Measurements from ENCODE around the gene AHCTF1. TPM values are rescaled to one million over a fixed set of nuclear protein-coding genes. Genes with fewer than 3 reads are reported as not detected.

Gene AHCTF1, protein sequence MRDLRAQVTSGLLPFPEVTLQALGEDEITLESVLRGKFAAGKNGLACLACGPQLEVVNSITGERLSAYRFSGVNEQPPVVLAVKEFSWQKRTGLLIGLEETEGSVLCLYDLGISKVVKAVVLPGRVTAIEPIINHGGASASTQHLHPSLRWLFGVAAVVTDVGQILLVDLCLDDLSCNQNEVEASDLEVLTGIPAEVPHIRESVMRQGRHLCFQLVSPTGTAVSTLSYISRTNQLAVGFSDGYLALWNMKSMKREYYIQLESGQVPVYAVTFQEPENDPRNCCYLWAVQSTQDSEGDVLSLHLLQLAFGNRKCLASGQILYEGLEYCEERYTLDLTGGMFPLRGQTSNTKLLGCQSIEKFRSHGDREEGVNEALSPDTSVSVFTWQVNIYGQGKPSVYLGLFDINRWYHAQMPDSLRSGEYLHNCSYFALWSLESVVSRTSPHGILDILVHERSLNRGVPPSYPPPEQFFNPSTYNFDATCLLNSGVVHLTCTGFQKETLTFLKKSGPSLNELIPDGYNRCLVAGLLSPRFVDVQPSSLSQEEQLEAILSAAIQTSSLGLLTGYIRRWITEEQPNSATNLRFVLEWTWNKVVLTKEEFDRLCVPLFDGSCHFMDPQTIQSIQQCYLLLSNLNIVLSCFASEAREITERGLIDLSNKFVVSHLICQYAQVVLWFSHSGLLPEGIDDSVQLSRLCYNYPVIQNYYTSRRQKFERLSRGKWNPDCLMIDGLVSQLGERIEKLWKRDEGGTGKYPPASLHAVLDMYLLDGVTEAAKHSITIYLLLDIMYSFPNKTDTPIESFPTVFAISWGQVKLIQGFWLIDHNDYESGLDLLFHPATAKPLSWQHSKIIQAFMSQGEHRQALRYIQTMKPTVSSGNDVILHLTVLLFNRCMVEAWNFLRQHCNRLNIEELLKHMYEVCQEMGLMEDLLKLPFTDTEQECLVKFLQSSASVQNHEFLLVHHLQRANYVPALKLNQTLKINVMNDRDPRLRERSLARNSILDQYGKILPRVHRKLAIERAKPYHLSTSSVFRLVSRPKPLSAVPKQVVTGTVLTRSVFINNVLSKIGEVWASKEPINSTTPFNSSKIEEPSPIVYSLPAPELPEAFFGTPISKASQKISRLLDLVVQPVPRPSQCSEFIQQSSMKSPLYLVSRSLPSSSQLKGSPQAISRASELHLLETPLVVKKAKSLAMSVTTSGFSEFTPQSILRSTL (N-terminal part only)
- 10 to 100 TPM in 1 of 4 donors, 1 to 10 TPM in 3; 6.2 to 20.0 (median 8.5) TPM for polyA plus RNA-seq
- long read RNA-seq, donor 1 = 0 reads
- long read RNA-seq, donor 2, full-length matches to known transcripts = 1 of 1 reads
- long read RNA-seq, donor 2, partial matches to known transcripts = 0 of 1 reads
- long read RNA-seq, donor 2, other reads (novel, unspliced or antisense) = 0 of 1 reads
- long read RNA-seq, donor 3 = 0 reads
- long read RNA-seq, donor 4 = 0 reads
- long read RNA-seq, donor 5 = 0 reads
- long read RNA-seq, donor 6 = 0 reads
- long read RNA-seq, donor 7 = 0 reads
- long read RNA-seq, donor 8 = 0 reads
- long read RNA-seq, donor 9 = 0 reads
- long read RNA-seq, donor 10 = 0 reads

DNA sequence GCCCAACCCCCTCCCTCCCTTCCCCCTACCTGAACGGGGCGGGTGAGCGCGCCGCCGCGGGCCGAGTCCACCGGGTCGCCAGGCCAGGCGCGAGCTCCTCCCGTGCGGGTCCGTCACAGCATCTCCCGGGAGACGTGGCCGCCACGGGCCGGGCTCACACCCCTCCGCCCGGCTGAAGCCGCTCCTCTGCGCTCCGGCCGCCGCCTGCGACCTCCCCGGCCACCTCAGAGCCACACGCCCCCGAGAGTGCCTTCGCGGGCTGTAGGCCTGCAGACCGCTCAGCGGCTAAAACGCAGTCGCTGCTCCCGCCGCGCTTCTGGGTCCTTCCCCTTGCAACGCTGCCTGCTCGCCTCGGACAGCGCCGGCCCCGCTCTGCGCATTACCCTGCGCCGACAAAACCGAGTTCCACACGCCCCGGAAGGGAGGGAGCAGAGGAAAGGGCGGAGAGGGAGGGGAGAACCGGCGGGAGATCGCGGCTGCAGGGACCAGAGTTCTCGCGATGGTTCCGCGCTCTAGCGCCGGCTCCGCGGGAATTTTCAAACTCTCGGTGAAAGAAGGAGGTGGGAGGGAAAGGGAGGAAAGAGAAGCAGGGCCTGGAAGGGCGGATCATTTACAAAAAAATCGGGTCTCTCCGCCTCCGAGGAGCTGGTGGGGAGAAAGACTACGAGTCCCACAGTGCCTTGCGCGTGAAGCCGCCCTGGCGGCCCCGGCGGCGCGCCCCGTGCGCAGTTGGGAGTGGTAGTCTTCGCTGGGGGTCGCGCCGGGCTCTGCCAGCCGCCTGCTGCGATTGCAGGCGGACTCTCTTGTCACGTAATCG, at the start of gene AHCTF1:
Gene AHCTF1 (minus strand): TSS at position 400 of the 817 bp plus-strand sequence. CDS start 13,578 bp downstream, outside the sequence.
- Histone ChIP-seq H3K27me3 (ENCODE audit: control insufficient read depth in 3 of 3, insufficient read depth in 3 of 3, low read length in 3 of 3) (no peaks in the 10 kb centered on the region), H3K9me3 (ENCODE audit: control insufficient read depth in 2 of 2, insufficient read depth in 1 of 2, low read depth in 1 of 2, low read length in 1 of 2) (no peaks in the 10 kb centered on the region), H3K27ac (ENCODE audit: low read depth in 1 of 3, low read length in 2 of 3) (peak within 1 kb of the TSS; percentile 91 to 98 (median 94)), H3K36me3 (ENCODE audit: control insufficient read depth in 3 of 3, insufficient read depth in 2 of 3, low read depth in 1 of 3, low read length in 3 of 3) (peaks cover 0 to 12% (median 0%) of the 10 kb centered on the region in 3 donors), H3K4me3 (ENCODE audit: low read depth in 1 of 3, low read length in 3 of 3) (peak within 1 kb of the TSS; percentile 73 to 76 (median 76)), H3K4me1 (ENCODE audit: control insufficient read depth in 3 of 3, insufficient read depth in 2 of 3, low read depth in 1 of 3, low read length in 2 of 3) (peaks cover 2 to 4% (median 3%) of the 10 kb centered on the region in 3 donors)
- DNase-seq (peak; percentile 96 to 98), FAIRE-seq (no peak)
- 0 to 1% (median 0%) methylated on average over 55 to 90 of the region's 90 CpGs for WGBS, 3 donors

GRCh38 chr1:246978785-246979184, 47.0 kb upstream of the AHCTF1 start:
- DNase-seq = no peak
- peaks cover 2 to 43% of the 10 kb centered on the region in 2 donors for H3K9me3 ChIP-seq (ENCODE audit: control insufficient read depth in 2 of 2, insufficient read depth in 1 of 2, low read depth in 1 of 2, low read length in 1 of 2)
- H3K4me3 ChIP-seq (ENCODE audit: low read depth in 1 of 3, low read length in 3 of 3) = no peak overlapping the region
- H3K27ac ChIP-seq (ENCODE audit: low read depth in 1 of 3, low read length in 2 of 3) = no peak overlapping the region
- H3K4me1 ChIP-seq (ENCODE audit: control insufficient read depth in 3 of 3, insufficient read depth in 2 of 3, low read depth in 1 of 3, low read length in 2 of 3) = no peaks in the 10 kb centered on the region
- H3K36me3 ChIP-seq (ENCODE audit: control insufficient read depth in 3 of 3, insufficient read depth in 2 of 3, low read depth in 1 of 3, low read length in 3 of 3) = peaks cover 0 to 4% (median 0%) of the 10 kb centered on the region in 3 donors
- H3K27me3 ChIP-seq (ENCODE audit: control insufficient read depth in 3 of 3, insufficient read depth in 3 of 3, low read length in 3 of 3) = no peaks in the 10 kb centered on the region
- WGBS, 3 donors = 98 to 99% (median 98%) methylated on average over 6 of the region's 6 CpGs
- FAIRE-seq = no peak

GRCh38 chr1:246978281-246978680, 46.5 kb upstream of the AHCTF1 start:
- Histone ChIP-seq H3K27ac (ENCODE audit: low read depth in 1 of 3, low read length in 2 of 3) (no peak overlapping the region), H3K4me1 (ENCODE audit: control insufficient read depth in 3 of 3, insufficient read depth in 2 of 3, low read depth in 1 of 3, low read length in 2 of 3) (no peaks in the 10 kb centered on the region), H3K36me3 (ENCODE audit: control insufficient read depth in 3 of 3, insufficient read depth in 2 of 3, low read depth in 1 of 3, low read length in 3 of 3) (peaks cover 0 to 4% (median 0%) of the 10 kb centered on the region in 3 donors), H3K4me3 (ENCODE audit: low read depth in 1 of 3, low read length in 3 of 3) (no peak overlapping the region), H3K27me3 (ENCODE audit: control insufficient read depth in 3 of 3, insufficient read depth in 3 of 3, low read length in 3 of 3) (no peaks in the 10 kb centered on the region), H3K9me3 (ENCODE audit: control insufficient read depth in 2 of 2, insufficient read depth in 1 of 2, low read depth in 1 of 2, low read length in 1 of 2) (peaks cover 2 to 38% of the 10 kb centered on the region in 2 donors)
- FAIRE-seq = no peak
- WGBS, 3 donors = 92 to 97% (median 96%) methylated on average over 2 of the region's 2 CpGs
- no peak for DNase-seq

DNA sequence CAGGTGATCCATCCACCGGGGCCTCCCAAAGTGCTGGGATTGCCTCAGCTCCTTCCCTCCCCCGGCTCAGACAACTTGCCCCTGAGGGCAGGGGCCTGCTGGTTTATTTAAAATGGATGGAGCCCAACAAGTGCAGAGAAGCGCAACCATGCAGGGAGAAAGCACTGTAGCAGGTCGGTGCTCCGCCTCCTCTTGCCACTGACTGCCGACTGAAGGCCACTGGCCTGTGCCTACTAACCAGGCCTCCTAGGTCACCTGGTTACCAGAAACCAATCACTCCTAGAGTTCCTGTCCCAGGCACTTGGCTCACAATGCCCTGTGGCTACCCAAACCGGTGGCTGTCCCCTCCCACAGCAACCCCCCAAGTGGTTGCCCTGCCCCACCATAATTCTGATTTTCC, 40.2 kb upstream of the AHCTF1 start:
- peaks cover 2 to 44% of the 10 kb centered on the region in 2 donors for H3K9me3 ChIP-seq (ENCODE audit: control insufficient read depth in 2 of 2, insufficient read depth in 1 of 2, low read depth in 1 of 2, low read length in 1 of 2)
- H3K36me3 ChIP-seq (ENCODE audit: control insufficient read depth in 3 of 3, insufficient read depth in 2 of 3, low read depth in 1 of 3, low read length in 3 of 3) = no peaks in the 10 kb centered on the region
- H3K27ac ChIP-seq (ENCODE audit: low read depth in 1 of 3, low read length in 2 of 3) = no peak overlapping the region
- no peak overlapping the region for H3K4me3 ChIP-seq (ENCODE audit: low read depth in 1 of 3, low read length in 3 of 3)
- WGBS, 3 donors = 93 to 96% (median 95%) methylated on average over 7 of the region's 7 CpGs
- H3K27me3 ChIP-seq (ENCODE audit: control insufficient read depth in 3 of 3, insufficient read depth in 3 of 3, low read length in 3 of 3) = no peaks in the 10 kb centered on the region
- no peak for DNase-seq
- H3K4me1 ChIP-seq (ENCODE audit: control insufficient read depth in 3 of 3, insufficient read depth in 2 of 3, low read depth in 1 of 3, low read length in 2 of 3) = no peaks in the 10 kb centered on the region
- no peak for FAIRE-seq

- Histone ChIP-seq H3K36me3 (ENCODE audit: control insufficient read depth in 3 of 3, insufficient read depth in 2 of 3, low read depth in 1 of 3, low read length in 3 of 3) (no peaks in the 10 kb centered on the region), H3K4me3 (ENCODE audit: low read depth in 1 of 3, low read length in 3 of 3) (no peak overlapping the region), H3K27me3 (ENCODE audit: control insufficient read depth in 3 of 3, insufficient read depth in 3 of 3, low read length in 3 of 3) (no peaks in the 10 kb centered on the region), H3K27ac (ENCODE audit: low read depth in 1 of 3, low read length in 2 of 3) (no peak overlapping the region), H3K4me1 (ENCODE audit: control insufficient read depth in 3 of 3, insufficient read depth in 2 of 3, low read depth in 1 of 3, low read length in 2 of 3) (no peaks in the 10 kb centered on the region), H3K9me3 (ENCODE audit: control insufficient read depth in 2 of 2, insufficient read depth in 1 of 2, low read depth in 1 of 2, low read length in 1 of 2) (peaks cover 2 to 48% of the 10 kb centered on the region in 2 donors)
- WGBS, 3 donors = 80 to 91% (median 89%) methylated on average over 12 of the region's 12 CpGs
- DNase-seq (peak; percentile 4 to 23), FAIRE-seq (no peak)
Observed at GRCh38 chr1:246971090-246971721, 39.5 kb upstream of the AHCTF1 start.

DNA sequence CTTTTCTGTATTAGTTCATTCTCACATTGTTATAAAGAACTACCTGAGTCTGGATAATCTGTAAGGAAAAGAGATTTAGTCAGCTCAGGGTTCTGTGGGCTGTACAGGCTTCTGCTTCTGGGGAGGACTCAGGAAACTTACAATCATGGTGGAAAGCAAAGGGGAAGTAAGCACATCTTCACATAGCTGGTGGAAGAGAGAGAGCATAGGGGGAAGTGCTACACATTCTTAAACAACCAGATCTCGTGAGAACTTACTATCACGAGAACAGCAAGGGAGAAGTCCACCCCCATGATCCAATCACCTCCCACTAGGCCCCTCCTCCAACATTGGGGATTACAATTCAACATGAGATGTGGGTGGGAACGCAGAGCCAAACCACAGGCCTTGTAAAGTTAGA, 37.9 kb upstream of the AHCTF1 start:
- no peak for DNase-seq
- Histone ChIP-seq H3K36me3 (ENCODE audit: control insufficient read depth in 3 of 3, insufficient read depth in 2 of 3, low read depth in 1 of 3, low read length in 3 of 3) (no peaks in the 10 kb centered on the region), H3K4me1 (ENCODE audit: control insufficient read depth in 3 of 3, insufficient read depth in 2 of 3, low read depth in 1 of 3, low read length in 2 of 3) (no peaks in the 10 kb centered on the region), H3K27me3 (ENCODE audit: control insufficient read depth in 3 of 3, insufficient read depth in 3 of 3, low read length in 3 of 3) (no peaks in the 10 kb centered on the region), H3K4me3 (ENCODE audit: low read depth in 1 of 3, low read length in 3 of 3) (no peak overlapping the region), H3K9me3 (ENCODE audit: control insufficient read depth in 2 of 2, insufficient read depth in 1 of 2, low read depth in 1 of 2, low read length in 1 of 2) (peaks cover 0 to 42% of the 10 kb centered on the region in 2 donors), H3K27ac (ENCODE audit: low read depth in 1 of 3, low read length in 2 of 3) (no peak overlapping the region)
- 91 to 99% (median 93%) methylated on average over 3 of the region's 3 CpGs for WGBS, 3 donors
- FAIRE-seq = no peak

DNA sequence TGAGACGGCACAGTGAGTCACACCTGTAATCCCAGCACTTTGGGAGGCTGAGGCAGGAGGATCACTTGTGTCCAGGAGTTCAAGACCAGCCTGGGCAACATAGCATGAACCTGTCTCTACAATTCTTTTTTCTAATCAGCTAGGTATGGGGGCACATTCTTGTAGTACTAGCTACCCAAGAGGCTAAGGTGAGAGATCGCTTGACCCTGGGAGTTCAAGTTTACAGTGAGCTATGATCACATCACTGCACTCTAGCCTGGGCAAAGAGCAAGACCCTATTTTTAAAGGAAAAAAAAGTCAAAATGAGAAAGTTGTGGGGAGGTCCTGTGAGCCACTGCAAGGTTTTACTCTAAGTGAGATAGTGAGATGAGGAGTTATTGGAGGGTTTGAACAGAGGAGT, 34.8 kb upstream of the AHCTF1 start:
- FAIRE-seq = no peak
- H3K9me3 ChIP-seq (ENCODE audit: control insufficient read depth in 2 of 2, insufficient read depth in 1 of 2, low read depth in 1 of 2, low read length in 1 of 2) = peaks cover 0 to 39% of the 10 kb centered on the region in 2 donors
- no peaks in the 10 kb centered on the region for H3K36me3 ChIP-seq (ENCODE audit: control insufficient read depth in 3 of 3, insufficient read depth in 2 of 3, low read depth in 1 of 3, low read length in 3 of 3)
- no peak overlapping the region for H3K4me3 ChIP-seq (ENCODE audit: low read depth in 1 of 3, low read length in 3 of 3)
- no peak overlapping the region for H3K27ac ChIP-seq (ENCODE audit: low read depth in 1 of 3, low read length in 2 of 3)
- H3K4me1 ChIP-seq (ENCODE audit: control insufficient read depth in 3 of 3, insufficient read depth in 2 of 3, low read depth in 1 of 3, low read length in 2 of 3) = no peaks in the 10 kb centered on the region
- 92 to 95% (median 92%) methylated on average over 2 of the region's 2 CpGs for WGBS, 3 donors
- H3K27me3 ChIP-seq (ENCODE audit: control insufficient read depth in 3 of 3, insufficient read depth in 3 of 3, low read length in 3 of 3) = no peaks in the 10 kb centered on the region
- no peak for DNase-seq

Measured in small intestine (tissue), 16 donors.